Measurements from ENCODE around the gene NAT14.

DNA sequence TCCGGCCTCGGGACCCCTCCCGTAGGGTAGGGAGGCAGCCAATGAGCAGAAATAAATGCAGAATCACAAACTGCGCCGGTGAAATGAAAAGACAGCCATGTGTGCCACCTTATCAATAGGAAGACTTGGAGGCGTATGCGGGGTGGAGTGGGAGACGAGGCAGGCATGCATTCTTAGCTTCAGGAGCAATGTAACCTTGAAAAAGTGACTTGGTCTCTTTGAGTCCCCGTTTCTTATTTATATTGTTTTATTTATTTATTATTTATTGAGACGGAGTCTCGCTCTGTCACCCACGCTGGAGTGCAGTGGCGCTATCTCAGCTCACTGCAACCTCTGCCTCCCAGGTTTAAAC lies 19.2 kb downstream of the NAT14 start:
- TF ChIP-seq POLR2A (IDR thresholded peaks at IDR 0.05; ENCODE audit: low read length) = no peak
- TF ChIP-seq POLR2AphosphoS2 (conservative IDR thresholded peaks at IDR 0.05; ENCODE audit: low read length) = no peak
- no peak for TF ChIP-seq RAD21 (conservative IDR thresholded peaks at IDR 0.05 in 1 of 2, IDR thresholded peaks at IDR 0.05 in 1 of 2)
- no peak for TF ChIP-seq TFCP2L1 (CRISPR knock-in tag; IDR thresholded peaks at IDR 0.05)
- TF ChIP-seq, protein P1, sequence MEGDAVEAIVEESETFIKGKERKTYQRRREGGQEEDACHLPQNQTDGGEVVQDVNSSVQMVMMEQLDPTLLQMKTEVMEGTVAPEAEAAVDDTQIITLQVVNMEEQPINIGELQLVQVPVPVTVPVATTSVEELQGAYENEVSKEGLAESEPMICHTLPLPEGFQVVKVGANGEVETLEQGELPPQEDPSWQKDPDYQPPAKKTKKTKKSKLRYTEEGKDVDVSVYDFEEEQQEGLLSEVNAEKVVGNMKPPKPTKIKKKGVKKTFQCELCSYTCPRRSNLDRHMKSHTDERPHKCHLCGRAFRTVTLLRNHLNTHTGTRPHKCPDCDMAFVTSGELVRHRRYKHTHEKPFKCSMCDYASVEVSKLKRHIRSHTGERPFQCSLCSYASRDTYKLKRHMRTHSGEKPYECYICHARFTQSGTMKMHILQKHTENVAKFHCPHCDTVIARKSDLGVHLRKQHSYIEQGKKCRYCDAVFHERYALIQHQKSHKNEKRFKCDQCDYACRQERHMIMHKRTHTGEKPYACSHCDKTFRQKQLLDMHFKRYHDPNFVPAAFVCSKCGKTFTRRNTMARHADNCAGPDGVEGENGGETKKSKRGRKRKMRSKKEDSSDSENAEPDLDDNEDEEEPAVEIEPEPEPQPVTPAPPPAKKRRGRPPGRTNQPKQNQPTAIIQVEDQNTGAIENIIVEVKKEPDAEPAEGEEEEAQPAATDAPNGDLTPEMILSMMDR (IDR thresholded peaks at IDR 0.05) = no peak; the same call in 2 of the 3 replicates
- TF ChIP-seq, protein P2, sequence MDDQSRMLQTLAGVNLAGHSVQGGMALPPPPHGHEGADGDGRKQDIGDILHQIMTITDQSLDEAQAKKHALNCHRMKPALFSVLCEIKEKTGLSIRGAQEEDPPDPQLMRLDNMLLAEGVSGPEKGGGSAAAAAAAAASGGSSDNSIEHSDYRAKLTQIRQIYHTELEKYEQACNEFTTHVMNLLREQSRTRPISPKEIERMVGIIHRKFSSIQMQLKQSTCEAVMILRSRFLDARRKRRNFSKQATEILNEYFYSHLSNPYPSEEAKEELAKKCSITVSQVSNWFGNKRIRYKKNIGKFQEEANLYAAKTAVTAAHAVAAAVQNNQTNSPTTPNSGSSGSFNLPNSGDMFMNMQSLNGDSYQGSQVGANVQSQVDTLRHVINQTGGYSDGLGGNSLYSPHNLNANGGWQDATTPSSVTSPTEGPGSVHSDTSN (IDR thresholded peaks at IDR 0.05) = no peak
